ENCODE measurements around the gene AMOTL1. TPM values are rescaled to one million over a fixed set of nuclear protein-coding genes. Genes with fewer than 3 reads are reported as not detected.
A peak's percentile ranks its signal among the peaks of the same experiment; 100 is the strongest.

AMOTL1 gene
- total and polyA plus RNA-seq, 12 donors: 3.1 to 115 (median 68.3) TPM

DNA sequence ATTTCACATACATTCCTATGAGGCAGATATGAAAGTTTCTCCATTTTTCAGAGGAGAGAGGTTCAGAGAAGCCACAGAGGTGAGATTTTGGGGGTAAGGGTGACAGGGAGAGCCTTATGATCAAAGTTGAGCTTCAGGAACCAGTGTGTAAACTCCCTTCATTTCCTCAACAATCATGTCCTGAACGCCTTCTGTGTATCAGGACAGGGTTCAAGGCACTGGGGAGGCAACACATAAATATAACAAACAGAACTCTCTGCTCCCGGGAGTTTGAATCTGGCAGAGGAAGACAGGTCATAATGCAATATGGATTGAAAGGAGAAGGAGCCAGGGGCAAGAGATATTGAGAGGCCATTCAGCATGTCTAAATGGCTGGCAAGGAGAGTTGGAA is 28.0 kb downstream of the AMOTL1 start:
- H3K27ac ChIP-seq: no peak overlapping the region
- DNase-seq (no peak), ATAC-seq (no peak)
- peaks cover 15 to 76% (median 50%) of the 10 kb centered on the region in 9 donors for H3K4me1 ChIP-seq
- intact Hi-C loops (cut with DNase I): no loop called here
- TF ChIP-seq, protein P1, sequence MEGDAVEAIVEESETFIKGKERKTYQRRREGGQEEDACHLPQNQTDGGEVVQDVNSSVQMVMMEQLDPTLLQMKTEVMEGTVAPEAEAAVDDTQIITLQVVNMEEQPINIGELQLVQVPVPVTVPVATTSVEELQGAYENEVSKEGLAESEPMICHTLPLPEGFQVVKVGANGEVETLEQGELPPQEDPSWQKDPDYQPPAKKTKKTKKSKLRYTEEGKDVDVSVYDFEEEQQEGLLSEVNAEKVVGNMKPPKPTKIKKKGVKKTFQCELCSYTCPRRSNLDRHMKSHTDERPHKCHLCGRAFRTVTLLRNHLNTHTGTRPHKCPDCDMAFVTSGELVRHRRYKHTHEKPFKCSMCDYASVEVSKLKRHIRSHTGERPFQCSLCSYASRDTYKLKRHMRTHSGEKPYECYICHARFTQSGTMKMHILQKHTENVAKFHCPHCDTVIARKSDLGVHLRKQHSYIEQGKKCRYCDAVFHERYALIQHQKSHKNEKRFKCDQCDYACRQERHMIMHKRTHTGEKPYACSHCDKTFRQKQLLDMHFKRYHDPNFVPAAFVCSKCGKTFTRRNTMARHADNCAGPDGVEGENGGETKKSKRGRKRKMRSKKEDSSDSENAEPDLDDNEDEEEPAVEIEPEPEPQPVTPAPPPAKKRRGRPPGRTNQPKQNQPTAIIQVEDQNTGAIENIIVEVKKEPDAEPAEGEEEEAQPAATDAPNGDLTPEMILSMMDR (IDR thresholded peaks at IDR 0.05): no peak
- 78 to 85% methylated on average over 2 of the region's 2 CpGs for WGBS, 2 donors
- no peak overlapping the region for H3K4me3 ChIP-seq
- H3K9me3 ChIP-seq: no peaks in the 10 kb centered on the region
- H3K27me3 ChIP-seq: no peaks in the 10 kb centered on the region
- peaks cover 0 to 24% (median 9%) of the 10 kb centered on the region in 9 donors for H3K36me3 ChIP-seq

DNA sequence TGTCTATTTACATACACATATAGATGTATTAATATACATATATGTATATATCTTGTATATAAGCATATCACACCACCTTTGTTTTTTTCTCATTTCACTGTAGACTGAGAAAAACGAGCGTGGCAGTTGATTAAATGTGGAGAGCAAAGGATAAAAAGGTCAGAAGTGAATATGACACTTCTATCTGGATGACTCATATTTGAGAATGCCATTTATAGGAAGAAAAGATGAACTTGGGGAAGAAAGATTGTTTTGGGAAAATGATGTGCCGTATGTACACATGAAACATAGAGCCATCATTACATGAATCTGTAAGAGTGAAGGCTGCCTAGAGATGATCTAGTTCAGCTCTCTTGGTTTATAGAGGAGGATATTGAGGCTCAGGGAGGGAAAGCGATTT is 28.7 kb downstream of the AMOTL1 start:
- Histone ChIP-seq H3K9me3 (no peaks in the 10 kb centered on the region), H3K36me3 (peaks cover 0 to 30% (median 9%) of the 10 kb centered on the region in 9 donors), H3K4me3 (no peak overlapping the region), H3K4me1 (peaks cover 15 to 77% (median 53%) of the 10 kb centered on the region in 9 donors), H3K27me3 (no peaks in the 10 kb centered on the region), H3K27ac (no peak overlapping the region)
- 84 to 87% methylated on average over 4 of the region's 4 CpGs for WGBS, 2 donors
- DNase-seq: no peak
- no peak for ATAC-seq
- intact Hi-C loops (cut with DNase I): no loop called here
- TF ChIP-seq, protein P1 (IDR thresholded peaks at IDR 0.05): no peak

DNA sequence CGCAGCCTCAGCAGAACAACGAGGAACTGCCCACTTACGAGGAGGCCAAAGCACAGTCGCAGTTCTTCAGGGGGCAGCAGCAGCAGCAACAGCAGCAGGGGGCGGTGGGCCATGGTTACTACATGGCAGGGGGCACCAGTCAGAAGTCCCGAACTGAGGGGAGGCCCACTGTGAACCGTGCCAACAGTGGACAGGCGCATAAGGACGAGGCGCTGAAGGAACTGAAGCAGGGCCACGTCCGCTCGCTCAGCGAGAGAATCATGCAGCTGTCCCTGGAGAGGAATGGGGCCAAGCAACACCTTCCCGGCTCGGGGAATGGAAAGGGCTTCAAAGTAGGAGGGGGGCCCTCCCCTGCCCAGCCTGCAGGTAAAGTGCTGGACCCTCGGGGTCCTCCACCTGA is 31.6 kb downstream of the AMOTL1 start:
- Histone ChIP-seq H3K9me3 (no peaks in the 10 kb centered on the region), H3K36me3 (peaks cover 0 to 49% (median 9%) of the 10 kb centered on the region in 9 donors), H3K27me3 (no peaks in the 10 kb centered on the region), H3K4me3 (no peak overlapping the region), H3K4me1 (peaks cover 6 to 74% (median 34%) of the 10 kb centered on the region in 9 donors), H3K27ac (peak overlapping the region in 2 of 10 donors; percentile 32 to 68)
- intact Hi-C loops (cut with DNase I): no loop called here
- TF ChIP-seq, protein P1 (IDR thresholded peaks at IDR 0.05): no peak
- DNase-seq (no peak), ATAC-seq (peak in 1 of 8 donors; percentile 27)
- 94 to 95% methylated on average over 17 of the region's 17 CpGs for WGBS, 2 donors

DNA sequence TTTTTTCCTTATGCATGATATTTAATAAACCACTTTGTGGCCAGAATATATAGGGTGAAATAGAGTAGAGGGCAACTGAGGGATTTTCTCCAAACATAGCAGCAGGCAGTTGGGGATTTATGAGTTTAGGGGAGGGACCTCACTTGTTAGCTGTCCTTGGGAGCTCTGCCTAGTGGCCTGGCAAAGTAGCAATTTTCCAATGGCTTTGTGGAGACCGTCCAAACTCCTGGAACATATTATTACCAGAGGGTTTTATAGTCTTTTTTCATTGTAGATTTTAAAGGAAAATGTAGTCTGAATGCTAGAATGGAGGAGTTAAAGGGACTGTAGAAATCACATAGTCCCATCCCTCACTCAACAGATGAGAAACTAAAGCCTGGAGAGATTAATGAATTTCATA is 32.3 kb downstream of the AMOTL1 start:
- intact Hi-C loops (cut with DNase I): no loop called here
- Histone ChIP-seq H3K4me1 (peaks cover 6 to 74% (median 32%) of the 10 kb centered on the region in 9 donors), H3K36me3 (peaks cover 0 to 54% (median 9%) of the 10 kb centered on the region in 9 donors), H3K27ac (peak overlapping the region in 5 of 10 donors; percentile 10 to 68 (median 27)), H3K4me3 (no peak overlapping the region), H3K27me3 (no peaks in the 10 kb centered on the region), H3K9me3 (no peaks in the 10 kb centered on the region)
- DNase-seq (peak in 1 of 2 donors; percentile 60), ATAC-seq (peak in 7 of 8 donors; percentile 42 to 80 (median 71))
- TF ChIP-seq, protein P1 (IDR thresholded peaks at IDR 0.05): no peak
- WGBS, 2 donors: 30 to 53% methylated on average over 1 of the region's 1 CpG
